Measurements from ENCODE around the gene TCAIM.
"Not testable (repeated sequence)": the region's sequence is repeated elsewhere in the genome, so short reads cannot be mapped to it uniquely, and the experiment has no call there.

The TCAIM gene

GRCh38 chr3:44416031-44417030 lies 77.8 kb downstream of the TCAIM start:
- DNase-seq (ENCODE audit: low read depth) = no peak

DNA sequence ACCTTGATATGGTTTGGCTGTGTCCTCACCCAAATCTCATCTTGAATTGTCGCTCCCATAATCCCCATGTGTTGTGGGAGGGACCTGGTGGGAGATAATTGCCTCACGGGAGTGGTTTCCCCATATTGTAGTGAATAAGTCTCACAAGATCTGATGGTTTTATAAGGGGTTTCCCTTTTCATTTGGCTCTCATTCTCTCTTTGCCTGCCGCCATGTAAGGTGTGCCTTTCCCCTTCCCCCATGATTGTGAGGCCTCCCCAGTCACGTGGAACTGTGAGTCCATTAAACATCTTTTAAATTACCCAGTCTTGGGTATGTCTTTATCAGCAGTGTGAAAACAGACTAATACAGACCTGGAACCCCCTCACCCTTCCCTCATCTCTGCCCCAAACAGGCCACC lies 79.6 kb downstream of the TCAIM start:
- not testable (repeated sequence) for DNase-seq (ENCODE audit: low read depth)

- DNase-seq (ENCODE audit: low read depth) = no peak
Observed at GRCh38 chr3:44418549-44418948, 80.0 kb downstream of the TCAIM start.

- DNase-seq (ENCODE audit: low read depth) = no peak
Observed at GRCh38 chr3:44419116-44419922, 80.8 kb downstream of the TCAIM start.

DNA sequence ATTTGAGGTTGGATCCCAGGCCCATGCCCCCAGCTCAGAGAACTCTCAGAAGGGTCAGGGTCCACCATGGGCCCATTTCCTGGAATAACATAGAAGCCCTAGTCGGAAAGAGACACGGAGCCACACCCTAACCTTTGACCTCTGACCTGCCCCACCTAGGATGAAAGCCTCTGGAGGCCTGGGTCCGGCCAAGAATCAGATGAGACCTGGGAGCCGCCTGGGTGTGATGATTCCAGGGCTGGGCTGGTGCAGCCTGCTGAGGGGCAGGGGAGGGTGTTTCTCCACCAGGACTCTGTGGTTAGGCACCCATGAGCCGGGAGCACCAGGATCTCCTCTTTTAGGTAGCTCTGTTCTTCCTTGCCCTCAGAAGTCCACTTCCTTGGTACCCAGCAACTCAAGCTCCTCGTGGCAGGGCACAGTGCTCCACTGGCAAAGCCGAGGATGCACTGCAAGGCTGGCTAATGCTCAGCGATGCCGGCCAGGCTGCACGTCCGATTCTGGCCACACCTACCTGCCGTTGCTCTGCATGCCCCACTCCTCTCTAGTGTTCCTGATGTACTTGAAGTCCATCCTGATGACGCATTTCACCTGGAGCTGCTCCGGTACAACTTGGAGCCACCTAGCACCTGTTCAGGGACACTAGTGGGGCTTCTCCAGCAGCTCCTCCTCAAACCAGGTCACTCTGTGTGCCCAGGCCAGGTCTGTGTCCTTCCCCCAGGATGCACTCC lies 81.5 kb downstream of the TCAIM start:
- no peak for DNase-seq (ENCODE audit: low read depth)

DNA sequence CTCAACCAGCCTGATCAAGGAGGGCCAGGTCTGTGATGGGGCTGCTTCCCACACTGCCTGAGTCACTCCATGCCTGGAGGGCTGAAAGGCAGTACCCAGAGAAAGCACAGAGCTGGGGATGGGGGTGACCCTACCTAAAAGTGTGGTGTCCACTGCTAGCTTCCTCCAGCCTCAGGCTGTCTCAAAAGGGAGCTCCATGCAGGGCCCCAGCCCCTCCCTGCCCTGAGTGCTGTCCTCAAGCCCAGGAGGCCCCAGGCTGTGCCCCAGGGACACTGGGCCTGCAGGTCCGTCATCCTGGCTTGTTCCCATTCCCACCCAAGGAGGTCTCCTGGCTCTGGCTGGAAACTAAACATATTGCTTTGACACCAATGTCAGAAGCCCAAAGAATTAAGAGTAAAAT lies 82.1 kb downstream of the TCAIM start:
- no peak for DNase-seq (ENCODE audit: low read depth)

- DNase-seq (ENCODE audit: low read depth) = no peak
Observed at GRCh38 chr3:44421280-44421679, 82.7 kb downstream of the TCAIM start.

- no peak for DNase-seq (ENCODE audit: low read depth)
Observed at GRCh38 chr3:44424758-44425157, 86.2 kb downstream of the TCAIM start.

- DNase-seq (ENCODE audit: low read depth) = no peak
Observed at GRCh38 chr3:44427683-44428082, 89.1 kb downstream of the TCAIM start.

- DNase-seq (ENCODE audit: low read depth) = no peak
Observed at GRCh38 chr3:44428910-44429309, 90.3 kb downstream of the TCAIM start.

DNA sequence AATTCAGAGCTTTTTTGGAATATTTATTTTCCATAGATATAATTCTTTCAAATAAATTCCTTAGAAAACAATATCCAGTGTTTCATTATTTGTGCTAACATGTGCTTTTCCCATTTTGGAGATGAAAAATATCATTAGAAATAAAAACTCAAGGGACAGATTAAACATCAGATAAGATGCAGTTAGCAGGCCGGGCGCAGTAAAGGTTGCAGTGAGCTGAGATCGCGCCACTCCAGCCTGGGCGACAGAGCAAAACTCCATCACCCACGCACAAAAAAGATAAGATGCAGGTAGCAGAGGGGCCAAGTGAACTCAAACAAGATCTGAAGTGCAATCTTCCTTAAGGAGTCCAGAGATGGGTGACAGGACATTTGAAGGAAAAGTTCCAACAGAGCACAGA lies 90.9 kb downstream of the TCAIM start:
- DNase-seq (ENCODE audit: low read depth) = no peak

- DNase-seq (ENCODE audit: low read depth) = no peak
Observed at GRCh38 chr3:44430466-44430865, 91.9 kb downstream of the TCAIM start.

DNA sequence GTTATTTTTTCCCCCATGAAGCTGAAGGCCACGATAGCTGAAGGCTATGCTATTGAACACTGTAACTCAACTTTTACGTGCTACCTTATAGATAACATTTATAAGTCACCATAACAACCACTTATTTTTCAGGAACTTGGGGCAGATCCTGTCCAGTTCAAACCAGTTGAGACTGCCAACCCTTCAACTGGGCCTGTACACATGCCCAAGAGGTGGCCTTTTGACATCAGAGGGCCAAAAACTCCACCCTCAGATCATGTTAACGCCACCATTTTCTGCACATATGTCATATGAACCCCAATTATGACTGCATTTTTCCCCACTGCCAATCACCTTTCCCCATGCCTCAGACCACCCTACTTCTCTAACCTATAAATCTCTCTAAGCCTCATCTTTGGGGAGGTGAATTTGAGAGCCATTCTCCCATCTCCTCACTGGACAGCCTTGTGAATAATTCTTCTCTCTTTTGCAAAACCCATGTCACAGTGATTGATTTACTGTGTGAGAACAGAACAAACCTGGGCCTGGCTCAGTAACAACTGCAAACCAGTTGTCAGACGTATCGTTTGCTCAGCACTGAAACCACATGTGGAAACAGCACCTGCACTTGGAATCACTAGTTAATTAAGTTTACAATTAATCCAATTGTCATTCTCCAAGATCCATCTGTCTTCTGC lies 96.4 kb downstream of the TCAIM start:
- no peak for DNase-seq (ENCODE audit: low read depth)

- no peak for DNase-seq (ENCODE audit: low read depth)
Observed at GRCh38 chr3:44436181-44436580, 97.6 kb downstream of the TCAIM start.

GRCh38 chr3:44437800-44438199 lies 99.2 kb downstream of the TCAIM start:
- no peak for DNase-seq (ENCODE audit: low read depth)

GRCh38 chr3:44439499-44440295 lies 101.1 kb downstream of the TCAIM start:
- peak; percentile 44 for DNase-seq (ENCODE audit: low read depth)

DNA sequence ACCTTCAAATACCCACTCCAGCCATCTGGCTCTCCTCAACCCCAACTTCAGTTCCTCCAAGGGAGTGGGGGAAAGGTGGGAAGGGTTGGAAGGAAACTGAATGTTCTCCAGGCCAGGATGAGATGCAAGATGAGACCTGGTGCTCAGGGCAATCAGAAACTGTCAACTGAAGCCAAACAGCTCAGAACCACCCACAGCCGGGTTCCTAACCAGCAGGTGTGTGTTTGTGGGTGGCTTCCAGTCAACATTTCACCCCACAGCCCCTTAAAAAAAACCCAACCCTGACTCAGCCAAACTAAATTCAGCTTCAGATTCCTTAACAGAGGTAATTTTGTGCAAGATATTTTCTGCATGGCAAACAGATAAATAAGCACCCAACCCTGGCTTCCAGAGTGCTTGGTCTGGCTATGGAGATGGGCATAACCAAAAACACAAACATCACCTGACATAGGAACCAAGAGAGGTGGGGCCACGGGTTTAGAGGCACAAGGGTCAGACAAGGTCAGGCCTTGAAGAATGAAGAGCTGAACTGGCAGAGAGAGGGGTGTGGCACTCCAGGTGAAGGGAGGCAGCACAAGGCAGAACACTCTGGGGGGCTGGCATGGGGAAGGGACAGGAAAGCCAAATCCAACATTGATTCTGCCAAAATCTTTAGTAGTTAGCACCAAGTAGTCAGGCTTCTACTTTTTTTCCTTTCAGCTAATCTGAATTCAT lies 104.2 kb downstream of the TCAIM start:
- DNase-seq (ENCODE audit: low read depth) = no peak

- DNase-seq (ENCODE audit: low read depth) = no peak
Observed at GRCh38 chr3:44444437-44444836, 105.9 kb downstream of the TCAIM start.

DNA sequence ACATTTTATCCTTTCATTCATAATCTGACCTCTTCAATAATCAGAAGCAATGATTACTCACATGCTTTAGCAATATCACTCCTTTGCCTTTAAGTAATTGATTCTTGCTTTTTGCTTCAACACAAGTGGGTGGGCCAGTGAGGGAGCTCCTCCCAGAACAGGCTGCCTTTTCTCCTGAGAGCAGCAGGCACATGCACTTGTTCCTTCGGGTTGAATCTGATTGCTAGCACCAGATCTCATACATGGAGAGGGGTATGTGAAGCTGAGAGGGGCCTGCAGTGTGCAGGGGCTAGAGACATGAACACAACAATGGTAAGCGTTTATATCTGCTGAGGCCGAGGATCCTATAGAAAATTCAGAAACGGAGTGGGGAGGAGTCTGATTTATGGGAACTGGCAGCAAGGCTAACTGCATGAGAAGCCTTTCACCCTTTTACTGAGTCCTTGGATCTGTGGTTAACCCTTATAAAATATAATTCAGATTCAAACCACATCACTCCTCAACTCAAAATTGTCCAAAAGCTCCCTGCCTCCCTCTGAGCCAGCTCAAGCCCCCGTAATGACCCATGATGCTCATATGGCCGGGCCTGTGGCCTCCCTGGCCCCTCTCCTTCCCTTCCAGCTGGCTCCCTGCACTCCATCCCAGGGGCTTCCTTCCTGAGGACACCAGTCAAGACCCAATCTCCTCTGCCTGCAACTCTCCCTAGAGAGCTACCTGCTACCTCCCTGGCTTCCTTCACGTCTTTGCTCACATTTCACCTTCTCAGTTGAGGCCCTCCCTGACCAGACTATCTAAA lies 106.5 kb downstream of the TCAIM start:
- DNase-seq (ENCODE audit: low read depth) = no peak
